GM12878 (cell line): ENCODE results near the gene UBE2L6.

Experiments used
- ASH2L ChIP-seq: fragments of 300-600, 200-600 bp; sonication (generic); IDR thresholded peaks from 2 replicates; pipeline ENCODE4 v1.6.1; 2017; ENCODE audit warnings: low read depth, mild to moderate bottlenecking, borderline replicate concordance
- CHD2 ChIP-seq: IDR thresholded peaks from 2 replicates; pipeline ENCODE4 v1.6.1; 2011; ENCODE audit warnings: low read depth, low read length, improper control_type of control experiment, borderline replicate concordance
- CREB1 ChIP-seq: IDR thresholded peaks from 2 replicates; pipeline ENCODE4 v1.6.1; 2012; ENCODE audit warnings: low read depth, mild to moderate bottlenecking, inconsistent platforms
- CTCF ChIP-seq, 3 experiments: IDR thresholded peaks in 2 of 3; conservative IDR thresholded peaks in 1 of 3; 2 replicates each; pipeline ENCODE4 v1.5.1; 2011; ENCODE audit warnings: low read depth in 3 of 3, low read length in 3 of 3, mild to moderate bottlenecking in 3 of 3, control low read depth in 2 of 3, moderate library complexity in 2 of 3, inconsistent platforms in 1 of 3, mixed read lengths in 1 of 3; ENCODE audit not compliant: control insufficient read depth in 2 of 3, insufficient read depth in 1 of 3; ENCODE audit errors: extremely low read depth in 1 of 3
- E2F4 ChIP-seq: IDR thresholded peaks from 2 replicates; pipeline ENCODE4 v1.6.1; 2012; ENCODE audit warnings: low read depth, low read length, improper control_type of control experiment
- FOXK2 ChIP-seq: fragments of 450-650 bp; IDR thresholded peaks from 2 replicates; pipeline ENCODE4 v1.6.1; 2017; ENCODE audit warnings: mild to moderate bottlenecking, moderate library complexity
- RELA ChIP-seq: fragments of 450-650 bp; IDR thresholded peaks from 2 replicates; pipeline ENCODE4 v1.8.0; 2014; ENCODE audit warnings: borderline replicate concordance; ENCODE audit not compliant: partially characterized antibody
- SIN3A ChIP-seq: IDR thresholded peaks from 2 replicates; pipeline ENCODE4 v1.6.1; 2012; ENCODE audit warnings: low read depth, low read length, improper control_type of control experiment
- SREBF2 ChIP-seq: IDR thresholded peaks from 2 replicates; pipeline ENCODE4 v1.6.1; 2012; ENCODE audit warnings: mild to moderate bottlenecking, low read length
- ZBTB33 ChIP-seq: fragments of 450-650 bp; IDR thresholded peaks from 2 replicates; pipeline ENCODE4 v1.6.1; 2017; ENCODE audit warnings: mild to moderate bottlenecking
- ZNF592 ChIP-seq: fragments of 450-650 bp; IDR thresholded peaks from 2 replicates; pipeline ENCODE4 v1.6.1; 2017; ENCODE audit warnings: mild to moderate bottlenecking, moderate library complexity

GRCh38 chr11:57515332-57516060, 52.0 kb downstream of the UBE2L6 start, which contains the start of gene SLC43A1:
- TF ChIP-seq E2F4 (no peak), FOXK2 (no peak), CHD2 (no peak), SREBF2 (no peak), ASH2L (no peak), ZBTB33 (no peak), RELA (no peak), CTCF (IDR thresholded peaks at IDR 0.05 in 2 of 3, conservative IDR thresholded peaks at IDR 0.05 in 1 of 3; ENCODE audit: control insufficient read depth in 2 of 3, extremely low read depth in 1 of 3, insufficient read depth in 1 of 3, low read depth in 3 of 3, low read length in 3 of 3) (no peak), SIN3A (peak; percentile 65; the same call in 1 of the 2 replicates), ZNF592 (no peak), CREB1 (no peak)
